Astrocyte (in vitro differentiated cells and primary cell): ENCODE data around the gene TAF11L3. TPM values are rescaled to one million over a fixed set of nuclear protein-coding genes. Genes with fewer than 3 reads are reported as not detected.
"Not testable (repeated sequence)": the region's sequence is repeated elsewhere in the genome, so short reads cannot be mapped to it uniquely, and the experiment has no call there.

ENCODE experiments used
- DNase-seq: peaks from one replicate; pipeline ENCODE4 v3.0.0-alpha.2; 2010; ENCODE audit warnings: low read depth
- FAIRE-seq: peaks from 2 replicates; lab custom pipeline; 2011; peaks lifted over from hg19 to GRCh38; lab: Jason Lieb, UNC
- H2AFZ ChIP-seq: 2 replicates; pipeline ENCODE4 v1.6.0; 2012; ENCODE audit warnings: low read depth, low read length, inconsistent platforms
- H3K27ac ChIP-seq: 2 replicates; pipeline ENCODE4 v1.5.1; 2011; ENCODE audit warnings: low read depth, low read length, inconsistent platforms
- H3K27me3 ChIP-seq: 2 replicates; pipeline ENCODE4 v1.6.0; 2011; ENCODE audit warnings: low read length, inconsistent platforms; ENCODE audit not compliant: insufficient read depth
- H3K36me3 ChIP-seq: 2 replicates; pipeline ENCODE4 v1.5.1; 2011; ENCODE audit warnings: low read length, inconsistent platforms; ENCODE audit not compliant: insufficient read depth
- H3K4me1 ChIP-seq: 2 replicates; pipeline ENCODE4 v1.5.1; 2011; ENCODE audit warnings: low read length, inconsistent platforms; ENCODE audit not compliant: insufficient read depth
- H3K4me2 ChIP-seq: 2 replicates; pipeline ENCODE4 v1.6.0; 2012; ENCODE audit warnings: low read length, inconsistent platforms
- H3K4me3 ChIP-seq: 2 replicates; pipeline ENCODE4 v1.5.1; 2011; ENCODE audit warnings: low read depth, mild to moderate bottlenecking, low read length, inconsistent platforms; ENCODE audit not compliant: insufficient read depth
- H3K79me2 ChIP-seq: 2 replicates; pipeline ENCODE4 v1.6.0; 2012; ENCODE audit warnings: mild to moderate bottlenecking, low read length, inconsistent platforms; ENCODE audit not compliant: insufficient read depth
- H3K9ac ChIP-seq: 2 replicates; pipeline ENCODE4 v1.6.0; 2012; ENCODE audit warnings: mild to moderate bottlenecking, low read length, inconsistent platforms
- H3K9me3 ChIP-seq: 2 replicates; pipeline ENCODE4 v1.5.1; 2012; ENCODE audit warnings: low read depth, mild to moderate bottlenecking, low read length, inconsistent platforms; ENCODE audit not compliant: insufficient read depth
- H4K20me1 ChIP-seq: 2 replicates; pipeline ENCODE4 v1.6.0; 2012; ENCODE audit warnings: low read length, inconsistent platforms; ENCODE audit not compliant: insufficient read depth
- H3K27ac Mint-ChIP-seq: one replicate; pipeline ENCODE4 v1.8.0; 2021; ENCODE audit warnings: mild to moderate bottlenecking, mixed read lengths; ENCODE audit not compliant: unreplicated experiment
- H3K27me3 Mint-ChIP-seq: one replicate; pipeline ENCODE4 v1.8.0; 2021; ENCODE audit warnings: low read depth, mixed read lengths; ENCODE audit not compliant: unreplicated experiment
- H3K36me3 Mint-ChIP-seq: one replicate; pipeline ENCODE4 v1.8.0; 2021; ENCODE audit warnings: low read depth, mixed read lengths; ENCODE audit not compliant: unreplicated experiment
- H3K4me1 Mint-ChIP-seq: one replicate; pipeline ENCODE4 v1.8.0; 2021; ENCODE audit warnings: low read depth, mixed read lengths; ENCODE audit not compliant: unreplicated experiment
- H3K4me3 Mint-ChIP-seq: one replicate; pipeline ENCODE4 v1.8.0; 2021; ENCODE audit warnings: mild to moderate bottlenecking, moderate library complexity, mixed read lengths; ENCODE audit not compliant: unreplicated experiment
- H3K9me3 Mint-ChIP-seq: one replicate; pipeline ENCODE4 v1.8.0; 2021; ENCODE audit warnings: mild to moderate bottlenecking, mixed read lengths; ENCODE audit not compliant: unreplicated experiment
- total RNA-seq: library from RNA; stranded (reverse); gene quantifications from 2 replicates; pipeline ENCODE4 v1.2.1, GENCODE V29; 2021

TAF11L3 gene
- total RNA-seq, 1 donor from 2014 or later, result not detected

DNA sequence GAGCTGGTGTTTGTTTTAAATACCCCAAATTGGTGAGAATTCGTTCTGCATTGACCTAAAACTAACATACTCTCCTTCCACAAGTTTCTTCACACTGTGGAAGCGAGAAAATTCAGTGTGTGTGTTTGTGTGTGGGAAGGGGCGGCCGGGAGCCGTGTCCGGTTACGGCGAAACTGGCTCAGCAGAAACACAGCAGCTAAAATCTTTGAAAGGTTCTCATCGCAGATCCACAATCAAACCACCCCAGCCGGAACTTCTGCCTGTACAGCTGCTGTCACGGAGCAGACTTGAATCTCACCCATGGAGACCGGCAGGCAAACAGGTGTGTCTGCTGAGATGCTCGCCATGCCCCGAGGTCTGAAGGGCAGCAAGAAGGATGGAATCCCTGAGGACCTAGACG is 3.3 kb downstream of the TAF11L3 start, which contains the start of gene TAF11L4:
Gene TAF11L4, plus strand, starts transcription at position 301 of the 400 bp plus-strand sequence.
- H3K79me2 ChIP-seq, H3K36me3 ChIP-seq, H3K9ac ChIP-seq, H3K4me1 ChIP-seq, DNase-seq, H4K20me1 ChIP-seq, H3K27me3 Mint-ChIP-seq, H3K27me3 ChIP-seq, H3K4me2 ChIP-seq, H3K9me3 ChIP-seq, H3K4me3 Mint-ChIP-seq, H3K4me3 ChIP-seq, H3K27ac Mint-ChIP-seq, H2AFZ ChIP-seq, H3K36me3 Mint-ChIP-seq, H3K4me1 Mint-ChIP-seq, FAIRE-seq, H3K9me3 Mint-ChIP-seq, H3K27ac ChIP-seq: not testable (repeated sequence)

DNA sequence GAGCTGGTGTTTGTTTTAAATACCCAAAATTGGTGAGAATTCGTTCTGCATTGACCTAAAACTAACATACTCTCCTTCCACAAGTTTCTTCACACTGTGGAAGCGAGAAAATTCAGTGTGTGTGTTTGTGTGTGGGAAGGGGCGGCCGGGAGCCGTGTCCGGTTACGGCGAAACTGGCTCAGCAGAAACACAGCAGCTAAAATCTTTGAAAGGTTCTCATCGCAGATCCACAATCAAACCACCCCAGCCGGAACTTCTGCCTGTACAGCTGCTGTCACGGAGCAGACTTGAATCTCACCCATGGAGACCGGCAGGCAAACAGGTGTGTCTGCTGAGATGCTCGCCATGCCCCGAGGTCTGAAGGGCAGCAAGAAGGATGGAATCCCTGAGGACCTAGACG is 6.8 kb downstream of the TAF11L3 start, which contains the start of gene TAF11L5:
Gene TAF11L5, plus strand, starts transcription at position 301 of the 400 bp plus-strand sequence.
- FAIRE-seq, H3K4me1 Mint-ChIP-seq, H3K4me3 ChIP-seq, H3K9me3 Mint-ChIP-seq, H3K79me2 ChIP-seq, H3K27ac ChIP-seq, H3K9me3 ChIP-seq, H3K27ac Mint-ChIP-seq, H3K4me3 Mint-ChIP-seq, DNase-seq, H2AFZ ChIP-seq, H3K4me1 ChIP-seq, H4K20me1 ChIP-seq, H3K27me3 ChIP-seq, H3K4me2 ChIP-seq, H3K9ac ChIP-seq, H3K36me3 Mint-ChIP-seq, H3K27me3 Mint-ChIP-seq, H3K36me3 ChIP-seq: not testable (repeated sequence)

DNA sequence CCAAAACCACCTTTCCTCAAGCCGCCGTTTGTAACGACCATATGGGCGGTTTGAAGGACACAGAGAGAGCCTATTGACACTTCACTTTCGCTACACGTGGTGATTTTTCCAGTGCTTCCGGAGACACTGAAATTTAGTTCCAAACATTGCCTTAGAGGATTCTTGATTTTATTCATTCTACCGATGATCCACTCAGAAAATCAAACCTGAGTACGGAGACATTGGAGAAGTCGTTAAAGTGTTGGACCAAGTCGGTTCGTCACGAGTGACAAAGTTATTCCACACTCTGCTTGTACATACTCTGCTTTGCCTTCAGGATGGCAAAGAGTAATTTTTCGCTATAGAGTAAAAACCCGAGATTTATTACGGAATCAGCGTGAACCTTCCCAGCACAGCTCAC is 8.3 kb downstream of the TAF11L3 start:
- H3K4me3 ChIP-seq, H3K27ac Mint-ChIP-seq, H3K36me3 ChIP-seq, H3K36me3 Mint-ChIP-seq, H3K27me3 ChIP-seq, H4K20me1 ChIP-seq, H3K79me2 ChIP-seq, H3K9me3 Mint-ChIP-seq, H3K4me2 ChIP-seq, H3K9ac ChIP-seq, H3K9me3 ChIP-seq, H3K27ac ChIP-seq, H2AFZ ChIP-seq, H3K27me3 Mint-ChIP-seq, H3K4me1 Mint-ChIP-seq, H3K4me3 Mint-ChIP-seq, FAIRE-seq, H3K4me1 ChIP-seq: not testable (repeated sequence)
- peak; percentile 23 for DNase-seq

DNA sequence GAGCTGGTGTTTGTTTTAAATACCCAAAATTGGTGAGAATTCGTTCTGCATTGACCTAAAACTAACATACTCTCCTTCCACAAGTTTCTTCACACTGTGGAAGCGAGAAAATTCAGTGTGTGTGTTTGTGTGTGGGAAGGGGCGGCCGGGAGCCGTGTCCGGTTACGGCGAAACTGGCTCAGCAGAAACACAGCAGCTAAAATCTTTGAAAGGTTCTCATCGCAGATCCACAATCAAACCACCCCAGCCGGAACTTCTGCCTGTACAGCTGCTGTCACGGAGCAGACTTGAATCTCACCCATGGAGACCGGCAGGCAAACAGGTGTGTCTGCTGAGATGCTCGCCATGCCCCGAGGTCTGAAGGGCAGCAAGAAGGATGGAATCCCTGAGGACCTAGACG is 10.2 kb downstream of the TAF11L3 start, which contains the start of gene TAF11L6:
Gene TAF11L6, plus strand, starts transcription at position 301 of the 400 bp plus-strand sequence.
- not testable (repeated sequence) for H3K4me1 ChIP-seq, H3K27ac ChIP-seq, H3K4me3 Mint-ChIP-seq, H3K36me3 ChIP-seq, FAIRE-seq, H4K20me1 ChIP-seq, H3K9ac ChIP-seq, H3K27me3 ChIP-seq, H3K79me2 ChIP-seq, H3K4me3 ChIP-seq, H3K9me3 ChIP-seq, H3K4me1 Mint-ChIP-seq, H3K36me3 Mint-ChIP-seq, H2AFZ ChIP-seq, DNase-seq, H3K27ac Mint-ChIP-seq, H3K27me3 Mint-ChIP-seq, H3K4me2 ChIP-seq, H3K9me3 Mint-ChIP-seq

Other genes with a start within 250 kb of the TAF11L3 start
- not detected in 2 replicates for gene TAF11L2, start 20.1 kb upstream of the TAF11L3 start, total RNA-seq
- not detected in 2 replicates for gene TAF11L4, start 3.4 kb downstream of the TAF11L3 start, total RNA-seq
- gene TAF11L5, start 6.9 kb downstream of the TAF11L3 start, total RNA-seq, result not detected in 2 replicates
- gene TAF11L6, start 10.3 kb downstream of the TAF11L3 start, total RNA-seq, result not detected in 2 replicates
- gene TAF11L7, start 67.4 kb downstream of the TAF11L3 start, total RNA-seq, result not detected in 2 replicates
- not detected in 2 replicates for gene TAF11L8, start 72.6 kb downstream of the TAF11L3 start, total RNA-seq
- gene TAF11L9, start 76.0 kb downstream of the TAF11L3 start, total RNA-seq, result not detected in 2 replicates
- not detected in 2 replicates for gene TAF11L10, start 79.5 kb downstream of the TAF11L3 start, total RNA-seq
- 0.41 TPM in 1 of 2 replicates, not detected in the other for gene TAF11L11, start 85.8 kb downstream of the TAF11L3 start, total RNA-seq
- 0.34 TPM in 1 of 2 replicates, not detected in the other for gene TAF11L12, start 92.0 kb downstream of the TAF11L3 start, total RNA-seq
- not detected in 2 replicates for gene TAF11L13, start 113.7 kb downstream of the TAF11L3 start, total RNA-seq
- 0.41 TPM in 1 of 2 replicates, not detected in the other for gene TAF11L14, start 116.1 kb downstream of the TAF11L3 start, total RNA-seq